Glutamatergic neuron (in vitro differentiated cells): ENCODE results near the gene CACNA1E. TPM values are rescaled to one million over a fixed set of nuclear protein-coding genes. Genes with fewer than 3 reads are reported as not detected.

Source experiments
- DNase-seq: peaks from one replicate; pipeline ENCODE4 v3.0.0; 2022
- H3K27ac Mint-ChIP-seq: one replicate; pipeline ENCODE4 v1.8.0; 2020; ENCODE audit warnings: mild to moderate bottlenecking, mixed read lengths, inconsistent platforms; ENCODE audit not compliant: unreplicated experiment
- H3K27me3 Mint-ChIP-seq: one replicate; pipeline ENCODE4 v1.8.0; 2020; ENCODE audit warnings: mild to moderate bottlenecking, moderate library complexity, mixed read lengths, inconsistent platforms; ENCODE audit not compliant: unreplicated experiment
- H3K36me3 Mint-ChIP-seq: one replicate; pipeline ENCODE4 v1.8.0; 2020; ENCODE audit warnings: mild to moderate bottlenecking, mixed read lengths, inconsistent platforms; ENCODE audit not compliant: unreplicated experiment
- H3K4me1 Mint-ChIP-seq: one replicate; pipeline ENCODE4 v1.8.0; 2020; ENCODE audit warnings: mild to moderate bottlenecking, low read depth, mixed read lengths, inconsistent platforms; ENCODE audit not compliant: unreplicated experiment
- H3K4me3 Mint-ChIP-seq: one replicate; pipeline ENCODE4 v1.8.0; 2020; ENCODE audit warnings: mild to moderate bottlenecking, mixed read lengths, inconsistent platforms; ENCODE audit not compliant: unreplicated experiment
- H3K9me3 Mint-ChIP-seq: one replicate; pipeline ENCODE4 v1.8.0; 2020; ENCODE audit warnings: mild to moderate bottlenecking, moderate library complexity, mixed read lengths, inconsistent platforms; ENCODE audit not compliant: unreplicated experiment
- CTCF ChIP-seq: fragments of 200-600 bp; sonication (generic); IDR thresholded peaks from one replicate; pipeline ENCODE4 v1.5.0; 2021; ENCODE audit not compliant: partially characterized antibody, unreplicated experiment
- total RNA-seq: library from RNA; stranded (reverse); fragmentation: NEBNext Ultra II Directional; extraction: Animal tissue kit (Norgen Biotek cat#: 25700); gene quantifications from one replicate; pipeline ENCODE4 v1.2.1, GENCODE V29; 2021; ENCODE audit not compliant: unreplicated experiment

CACNA1E gene
- total RNA-seq, 1 donor from 2014 or later: 8.8 TPM

GRCh38 chr1:181640956-181641355 lies 157.6 kb downstream of the CACNA1E start:
- Mint-ChIP-seq H3K27ac (no peak overlapping the region), H3K4me3 (no peak overlapping the region), H3K36me3 (no peaks in the 10 kb centered on the region), H3K9me3 (peaks cover 3% of the 10 kb centered on the region), H3K4me1 (no peaks in the 10 kb centered on the region), H3K27me3 (peaks cover 3% of the 10 kb centered on the region)
- no peak for DNase-seq
- no peak for TF ChIP-seq CTCF

GRCh38 chr1:181643631-181644030 lies 160.3 kb downstream of the CACNA1E start:
- H3K27me3 Mint-ChIP-seq: peaks cover 5% of the 10 kb centered on the region
- no peak for TF ChIP-seq CTCF
- no peaks in the 10 kb centered on the region for H3K4me1 Mint-ChIP-seq
- H3K4me3 Mint-ChIP-seq: no peak overlapping the region
- H3K36me3 Mint-ChIP-seq: no peaks in the 10 kb centered on the region
- H3K27ac Mint-ChIP-seq: no peak overlapping the region
- no peak for DNase-seq
- peaks cover 4% of the 10 kb centered on the region for H3K9me3 Mint-ChIP-seq

GRCh38 chr1:181645171-181645570 lies 161.9 kb downstream of the CACNA1E start:
- no peaks in the 10 kb centered on the region for H3K4me1 Mint-ChIP-seq
- H3K9me3 Mint-ChIP-seq: peaks cover 4% of the 10 kb centered on the region
- DNase-seq: no peak
- H3K27ac Mint-ChIP-seq: no peak overlapping the region
- H3K27me3 Mint-ChIP-seq: peaks cover 5% of the 10 kb centered on the region
- no peak for TF ChIP-seq CTCF
- no peaks in the 10 kb centered on the region for H3K36me3 Mint-ChIP-seq
- H3K4me3 Mint-ChIP-seq: no peak overlapping the region

- Mint-ChIP-seq H3K27me3 (peaks cover 5% of the 10 kb centered on the region), H3K4me3 (no peak overlapping the region), H3K36me3 (no peaks in the 10 kb centered on the region), H3K9me3 (peaks cover 4% of the 10 kb centered on the region), H3K4me1 (no peaks in the 10 kb centered on the region), H3K27ac (no peak overlapping the region)
- no peak for DNase-seq
- no peak for TF ChIP-seq CTCF
Observed at GRCh38 chr1:181646710-181647109, 163.4 kb downstream of the CACNA1E start.

GRCh38 chr1:181647314-181648035 lies 164.2 kb downstream of the CACNA1E start:
- no peaks in the 10 kb centered on the region for H3K4me1 Mint-ChIP-seq
- H3K9me3 Mint-ChIP-seq: peaks cover 4% of the 10 kb centered on the region
- no peak for TF ChIP-seq CTCF
- no peak for DNase-seq
- H3K4me3 Mint-ChIP-seq: no peak overlapping the region
- H3K27ac Mint-ChIP-seq: no peak overlapping the region
- peaks cover 5% of the 10 kb centered on the region for H3K27me3 Mint-ChIP-seq
- H3K36me3 Mint-ChIP-seq: no peaks in the 10 kb centered on the region
